NB4 (cell line): ENCODE results near the gene GEN1.

ENCODE experiments used
- DNase-seq: peaks from one replicate; pipeline ENCODE4 v3.0.0; 2010; ENCODE audit warnings: low read depth
- H3K4me3 ChIP-seq: one replicate; pipeline ENCODE4 v1.5.1; 2011; ENCODE audit warnings: mild to moderate bottlenecking, low read depth, low read length, moderate library complexity
- MYC ChIP-seq: IDR thresholded peaks from 2 replicates; pipeline ENCODE4 v1.6.1; 2011; ENCODE audit warnings: low read depth, low read length
- POLR2A ChIP-seq: IDR thresholded peaks from 2 replicates; pipeline ENCODE4 v1.6.1; 2011; ENCODE audit warnings: mild to moderate bottlenecking; ENCODE audit not compliant: insufficient read length; ENCODE audit errors: extremely low read depth
- TF ChIP-seq, protein P1 (sequence below): IDR thresholded peaks from one replicate; pipeline ENCODE4 v1.5.1; 2012; ENCODE audit warnings: low read depth, low read length
- TF ChIP-seq, protein P2 (sequence below): IDR thresholded peaks from 2 replicates; pipeline ENCODE4 v1.6.1; 2011; ENCODE audit warnings: low read depth, low read length

GEN1 gene

DNA sequence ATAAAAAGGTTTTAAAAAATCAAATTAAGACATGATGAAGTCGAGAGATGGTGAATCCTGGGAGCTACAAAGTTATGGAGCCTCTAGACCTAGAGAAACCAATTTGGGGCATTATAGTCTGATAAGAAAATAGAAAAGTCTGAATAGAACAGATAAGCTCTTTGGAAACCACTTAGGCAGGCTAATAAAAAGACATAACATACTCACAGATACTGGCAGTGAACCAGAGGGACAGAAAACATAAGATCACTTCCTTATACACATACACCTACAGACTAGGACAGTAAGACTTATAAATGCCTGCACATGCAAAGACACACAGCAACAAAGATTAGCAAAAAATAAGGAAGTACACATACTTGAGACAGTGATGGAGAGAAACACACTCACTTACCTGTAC lies 20.3 kb upstream of the GEN1 start:
- H3K4me3 ChIP-seq: no peak overlapping the region
- DNase-seq: no peak
- TF ChIP-seq, protein P1, sequence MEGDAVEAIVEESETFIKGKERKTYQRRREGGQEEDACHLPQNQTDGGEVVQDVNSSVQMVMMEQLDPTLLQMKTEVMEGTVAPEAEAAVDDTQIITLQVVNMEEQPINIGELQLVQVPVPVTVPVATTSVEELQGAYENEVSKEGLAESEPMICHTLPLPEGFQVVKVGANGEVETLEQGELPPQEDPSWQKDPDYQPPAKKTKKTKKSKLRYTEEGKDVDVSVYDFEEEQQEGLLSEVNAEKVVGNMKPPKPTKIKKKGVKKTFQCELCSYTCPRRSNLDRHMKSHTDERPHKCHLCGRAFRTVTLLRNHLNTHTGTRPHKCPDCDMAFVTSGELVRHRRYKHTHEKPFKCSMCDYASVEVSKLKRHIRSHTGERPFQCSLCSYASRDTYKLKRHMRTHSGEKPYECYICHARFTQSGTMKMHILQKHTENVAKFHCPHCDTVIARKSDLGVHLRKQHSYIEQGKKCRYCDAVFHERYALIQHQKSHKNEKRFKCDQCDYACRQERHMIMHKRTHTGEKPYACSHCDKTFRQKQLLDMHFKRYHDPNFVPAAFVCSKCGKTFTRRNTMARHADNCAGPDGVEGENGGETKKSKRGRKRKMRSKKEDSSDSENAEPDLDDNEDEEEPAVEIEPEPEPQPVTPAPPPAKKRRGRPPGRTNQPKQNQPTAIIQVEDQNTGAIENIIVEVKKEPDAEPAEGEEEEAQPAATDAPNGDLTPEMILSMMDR: no peak
- TF ChIP-seq POLR2A: no peak
- no peak for TF ChIP-seq MYC
- TF ChIP-seq, protein P2, sequence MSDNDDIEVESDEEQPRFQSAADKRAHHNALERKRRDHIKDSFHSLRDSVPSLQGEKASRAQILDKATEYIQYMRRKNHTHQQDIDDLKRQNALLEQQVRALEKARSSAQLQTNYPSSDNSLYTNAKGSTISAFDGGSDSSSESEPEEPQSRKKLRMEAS: no peak

DNA sequence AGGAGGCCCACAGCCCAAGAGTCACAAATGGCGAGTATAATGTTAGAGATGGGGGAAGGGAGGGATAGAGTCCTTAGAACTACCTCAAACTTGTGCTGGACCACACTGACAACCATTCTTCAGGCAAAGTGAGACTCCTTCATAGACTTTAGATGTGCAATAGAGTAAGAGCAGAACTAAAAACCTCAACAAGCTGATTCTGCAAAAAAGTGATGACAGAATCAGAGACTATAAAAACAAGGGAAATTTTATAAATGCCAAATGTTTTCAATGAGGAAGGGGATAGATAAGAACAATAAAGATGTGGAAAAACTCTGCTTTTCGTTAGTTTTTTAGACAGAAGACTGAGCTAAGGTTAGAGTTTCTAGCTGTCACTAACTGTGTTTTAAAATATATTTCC lies 18.1 kb upstream of the GEN1 start:
- no peak for DNase-seq
- no peak overlapping the region for H3K4me3 ChIP-seq
- TF ChIP-seq, protein P1: no peak
- TF ChIP-seq POLR2A: no peak
- TF ChIP-seq, protein P2: no peak
- TF ChIP-seq MYC: no peak

DNA sequence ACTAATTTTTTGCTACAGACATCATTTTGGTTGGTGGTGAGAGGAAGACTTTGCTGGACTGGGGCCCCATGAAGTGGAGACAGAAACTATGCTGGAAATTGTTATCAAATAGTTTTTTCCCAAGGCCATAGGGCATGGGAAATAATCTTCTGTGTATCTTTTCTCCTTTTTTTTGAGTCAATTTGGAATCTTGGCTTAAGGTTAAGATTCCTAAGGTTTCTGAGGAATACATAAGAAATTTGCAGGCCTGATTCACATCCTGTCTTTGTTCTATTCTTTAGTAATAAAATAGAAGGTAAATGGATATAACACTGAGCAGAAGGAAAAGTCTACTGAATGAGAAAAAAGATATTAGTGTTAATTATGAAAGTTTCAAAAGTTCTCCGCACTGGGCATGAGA lies 16.9 kb upstream of the GEN1 start:
- TF ChIP-seq, protein P1: no peak
- TF ChIP-seq MYC: no peak
- TF ChIP-seq POLR2A: no peak
- TF ChIP-seq, protein P2: no peak

DNA sequence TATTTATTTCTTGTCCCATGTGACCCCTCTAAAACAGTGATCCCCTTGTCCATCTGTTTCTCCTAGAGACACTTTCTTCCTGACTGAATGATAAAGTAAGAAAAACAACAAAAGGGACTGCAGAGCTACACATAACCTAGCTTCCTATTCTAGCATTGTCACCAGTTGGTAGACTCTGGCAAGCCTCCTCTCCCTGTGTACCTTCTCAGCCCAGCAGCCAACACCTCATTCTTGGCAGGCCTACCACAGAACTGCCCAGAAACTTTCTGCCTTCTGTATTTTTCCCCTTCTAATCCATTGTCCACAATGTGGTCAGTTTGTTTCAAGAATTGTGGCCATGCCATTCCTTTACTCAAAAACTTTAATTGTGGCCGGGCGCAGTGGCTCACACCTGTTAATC lies 13.7 kb upstream of the GEN1 start:
- DNase-seq: no peak
- TF ChIP-seq, protein P2: no peak
- TF ChIP-seq POLR2A (no peak), MYC (no peak)
- TF ChIP-seq, protein P1: no peak
- H3K4me3 ChIP-seq: no peak overlapping the region

More for the DNA sequence above, 16.9 kb upstream of the GEN1 start:
- no peak for DNase-seq
- no peak overlapping the region for H3K4me3 ChIP-seq

DNA sequence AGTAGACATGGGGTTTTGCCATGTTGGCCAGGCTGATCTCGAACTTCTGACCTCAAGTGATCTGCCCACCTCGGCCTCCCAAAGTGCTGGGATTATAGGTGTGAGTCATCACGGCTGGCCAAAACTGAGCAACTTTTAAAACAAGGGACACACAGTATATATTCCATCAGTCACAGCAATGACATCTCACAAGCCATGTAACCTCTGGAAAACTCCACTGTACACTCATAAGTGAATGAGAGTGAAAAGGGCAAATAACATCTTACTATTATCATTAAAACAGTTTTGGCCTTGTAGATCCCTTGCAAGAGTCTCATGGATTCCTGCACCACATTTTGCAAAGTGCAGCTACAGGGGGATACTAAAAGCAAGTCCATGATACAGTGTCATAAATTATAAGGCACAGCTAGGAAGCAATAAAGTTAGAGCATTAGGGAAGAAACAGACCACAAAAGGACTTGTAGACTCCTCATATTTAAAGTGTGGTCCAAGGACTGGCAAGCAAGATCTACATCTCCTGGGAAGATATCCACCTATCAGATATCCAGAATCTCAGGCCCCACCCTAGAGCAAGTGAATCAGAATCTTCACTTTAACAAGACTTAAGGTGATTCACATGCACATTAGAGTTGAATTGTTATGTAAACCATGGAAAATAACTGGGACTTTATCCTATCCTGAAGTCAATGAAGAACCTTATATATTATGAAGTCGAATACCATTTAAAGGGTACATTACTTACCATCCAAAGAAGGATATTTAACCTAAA lies 6.1 kb upstream of the GEN1 start:
- TF ChIP-seq, protein P1: no peak
- TF ChIP-seq, protein P2: no peak
- no peak overlapping the region for H3K4me3 ChIP-seq
- DNase-seq: no peak

DNA sequence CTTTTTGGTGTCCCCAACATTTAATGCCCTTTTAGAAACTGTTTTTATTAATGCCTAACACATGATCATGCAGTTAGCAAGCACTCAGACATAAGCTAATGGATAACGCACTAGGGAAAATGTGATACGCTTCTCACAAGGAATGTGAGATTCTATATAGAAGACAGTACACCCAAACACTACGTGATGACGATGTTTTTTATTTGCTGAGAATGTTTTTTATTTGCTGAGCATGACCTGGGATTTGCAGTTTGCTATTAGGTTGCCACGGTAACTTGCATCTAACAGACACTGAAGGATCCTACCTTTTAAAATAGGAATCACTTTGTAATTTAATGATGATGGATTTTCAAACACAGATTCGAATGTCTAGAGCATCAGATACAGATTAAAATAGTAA lies 5.2 kb upstream of the GEN1 start:
- H3K4me3 ChIP-seq: no peak overlapping the region
- DNase-seq: no peak
- TF ChIP-seq MYC (no peak), POLR2A (no peak)
- TF ChIP-seq, protein P2: no peak
- TF ChIP-seq, protein P1: no peak
